IPS DF 4.7 (cell line): ENCODE measurements around the gene NFRKB.

Experiments used
- DNase-seq: peaks from one replicate; pipeline ENCODE4 v3.0.0-alpha.2; 2013; ENCODE audit warnings: low spot score; ENCODE audit errors: extremely low read depth

NFRKB gene

GRCh38 chr11:129846508-129847335 is 48.7 kb downstream of the NFRKB start:
- no peak for DNase-seq
